Ishikawa (cell line): ENCODE data around the gene LRRC8D.

Experiments
- CEBPB ChIP-seq: IDR thresholded peaks from 2 replicates; pipeline ENCODE4 v1.6.1; 2012
- EGR1 ChIP-seq: IDR thresholded peaks from 2 replicates; pipeline ENCODE4 v1.6.1; 2012
- EP300 ChIP-seq: IDR thresholded peaks from 2 replicates; pipeline ENCODE4 v1.6.1; 2012; ENCODE audit warnings: borderline replicate concordance
- TAF1 ChIP-seq: IDR thresholded peaks from 2 replicates; pipeline ENCODE4 v1.6.1; 2012; ENCODE audit warnings: low read depth, mild to moderate bottlenecking
- TEAD4 ChIP-seq: IDR thresholded peaks from 2 replicates; pipeline ENCODE4 v1.6.1; 2012
- ZBTB7A ChIP-seq: IDR thresholded peaks from 2 replicates; pipeline ENCODE4 v1.6.1; 2012; ENCODE audit warnings: low read depth

GRCh38 chr1:89932598-89933364 is 111.9 kb downstream of the LRRC8D start:
- TF ChIP-seq TEAD4 (no peak), ZBTB7A (no peak), EP300 (no peak), TAF1 (no peak), CEBPB (no peak), EGR1 (no peak)
